Mesenchymal stem cell (in vitro differentiated cells and primary cell): ENCODE data around the gene SYT2.
"Not testable (repeated sequence)": the region's sequence is repeated elsewhere in the genome, so short reads cannot be mapped to it uniquely, and the experiment has no call there.

ENCODE experiments used
- DNase-seq: peaks from one replicate; pipeline ENCODE4 v3.0.0-alpha.2; 2013
- H2AFZ ChIP-seq: one replicate; pipeline ENCODE4 v1.6.1; 2013; ENCODE audit warnings: low read depth, mild to moderate bottlenecking, control low read depth, inconsistent platforms, low read length, moderate library complexity
- H2AK5ac ChIP-seq: 2 replicates; pipeline ENCODE4 v1.6.1; 2013; ENCODE audit warnings: low read length, moderate library complexity, mild to moderate bottlenecking, inconsistent platforms; ENCODE audit not compliant: severe bottlenecking
- H2BK120ac ChIP-seq: one replicate; pipeline ENCODE4 v1.6.1; 2013; ENCODE audit warnings: low read depth, mild to moderate bottlenecking, inconsistent platforms, low read length, moderate library complexity
- H2BK12ac ChIP-seq, 2 experiments: one replicate each; pipeline ENCODE4 v1.6.1; 2013; ENCODE audit warnings: inconsistent platforms in 2 of 2, low read length in 2 of 2, mild to moderate bottlenecking in 2 of 2, moderate library complexity in 2 of 2, control low read depth in 1 of 2
- H2BK15ac ChIP-seq: one replicate; pipeline ENCODE4 v1.6.1; 2013; ENCODE audit warnings: mild to moderate bottlenecking, low read depth, inconsistent platforms; ENCODE audit not compliant: poor library complexity, severe bottlenecking
- H2BK5ac ChIP-seq: 2 replicates; pipeline ENCODE4 v1.6.1; 2013; ENCODE audit warnings: low read depth, mild to moderate bottlenecking, low read length, control low read depth, inconsistent platforms; ENCODE audit not compliant: poor library complexity, severe bottlenecking
- H3K14ac ChIP-seq, 2 experiments: one replicate each; pipeline ENCODE4 v1.6.1; 2013; ENCODE audit warnings: inconsistent platforms in 2 of 2, low read length in 2 of 2, control low read depth in 1 of 2, mild to moderate bottlenecking in 1 of 2, moderate library complexity in 1 of 2
- H3K18ac ChIP-seq, 2 experiments: one replicate each; pipeline ENCODE4 v1.6.1; 2013; ENCODE audit warnings: inconsistent platforms in 2 of 2, low read length in 2 of 2, control low read depth in 1 of 2, low read depth in 1 of 2, mild to moderate bottlenecking in 1 of 2
- H3K23ac ChIP-seq, 2 experiments: one replicate each; pipeline ENCODE4 v1.6.1; 2013; ENCODE audit warnings: inconsistent platforms in 2 of 2, low read length in 2 of 2, mild to moderate bottlenecking in 2 of 2, moderate library complexity in 2 of 2, control low read depth in 1 of 2
- H3K27ac ChIP-seq: 2 replicates; pipeline ENCODE4 v1.5.1; 2013; ENCODE audit warnings: mild to moderate bottlenecking, moderate library complexity, low read length, control low read depth, inconsistent platforms; ENCODE audit not compliant: poor library complexity, severe bottlenecking
- H3K27me3 ChIP-seq, 2 experiments: 2 replicates each; pipeline versions ENCODE4 v1.6.1 to v1.7.0; 2013; ENCODE audit warnings: low read length in 2 of 2, mild to moderate bottlenecking in 2 of 2, moderate library complexity in 2 of 2, control low read depth in 1 of 2, inconsistent platforms in 1 of 2; ENCODE audit not compliant: control insufficient read depth in 1 of 2, insufficient read depth in 1 of 2
- H3K36me3 ChIP-seq, 2 experiments: 2 replicates each; pipeline versions ENCODE4 v1.6.1 to v1.7.0; 2013; ENCODE audit warnings: low read length in 2 of 2, control low read depth in 1 of 2, inconsistent platforms in 1 of 2, low read depth in 1 of 2, mild to moderate bottlenecking in 1 of 2; ENCODE audit not compliant: insufficient read depth in 2 of 2, control insufficient read depth in 1 of 2
- H3K4ac ChIP-seq, 2 experiments: one replicate each; pipeline ENCODE4 v1.6.1; 2013; ENCODE audit warnings: inconsistent platforms in 2 of 2, low read length in 2 of 2, mild to moderate bottlenecking in 2 of 2, moderate library complexity in 2 of 2, control low read depth in 1 of 2, low read depth in 1 of 2
- H3K4me1 ChIP-seq: 2 replicates; pipeline ENCODE4 v1.6.1; 2013; ENCODE audit warnings: low read depth, low read length, control low read depth; ENCODE audit not compliant: control insufficient read depth, insufficient read depth
- H3K4me2 ChIP-seq: 2 replicates; pipeline ENCODE4 v1.6.1; 2013; ENCODE audit warnings: low read length, mild to moderate bottlenecking, inconsistent platforms; ENCODE audit not compliant: poor library complexity, severe bottlenecking
- H3K4me3 ChIP-seq, 2 experiments: 2 replicates each; pipeline versions ENCODE4 v1.5.1 to v1.7.0; 2013; ENCODE audit warnings: low read length in 2 of 2, mild to moderate bottlenecking in 2 of 2, control low read depth in 1 of 2, low read depth in 1 of 2; ENCODE audit not compliant: insufficient read depth in 1 of 2
- H3K79me1 ChIP-seq: replicated peaks from 2 replicates; pipeline ENCODE4 v1.6.1; 2013; ENCODE audit warnings: mild to moderate bottlenecking, control low read depth, low read length, inconsistent platforms; ENCODE audit not compliant: poor library complexity, severe bottlenecking
- H3K9ac ChIP-seq: 2 replicates; pipeline ENCODE4 v1.7.0; 2013; ENCODE audit warnings: mild to moderate bottlenecking, low read length, moderate library complexity
- H3K9me3 ChIP-seq: 2 replicates; pipeline ENCODE4 v1.7.0; 2013; ENCODE audit warnings: mild to moderate bottlenecking, low read length; ENCODE audit not compliant: control insufficient read depth
- H4K8ac ChIP-seq: one replicate; pipeline ENCODE4 v1.6.1; 2013; ENCODE audit warnings: inconsistent platforms, mild to moderate bottlenecking, low read length, moderate library complexity
- H4K91ac ChIP-seq: one replicate; pipeline ENCODE4 v1.6.1; 2013; ENCODE audit warnings: mild to moderate bottlenecking, low read length, inconsistent platforms
- WGBS: methylation state at CpG from one replicate; pipeline ENCODE4 v1.1.7; 2013; ENCODE audit warnings: mixed read lengths; 5-methylcytosine and 5-hydroxymethylcytosine counted together

SYT2 gene

GRCh38 chr1:202628646-202629215 is 81.5 kb downstream of the SYT2 start:
- Histone ChIP-seq H3K36me3 (no peaks in the 10 kb centered on the region), H2AK5ac (no peak overlapping the region), H3K23ac (no peak overlapping the region), H3K79me1 (no peaks in the 10 kb centered on the region), H4K91ac (no peak overlapping the region), H4K8ac (no peak overlapping the region), H2BK120ac (no peak overlapping the region), H2BK12ac (no peak overlapping the region), H3K27me3 (peaks cover 18 to 58% of the 10 kb centered on the region in 2 experiments), H3K27ac (no peak overlapping the region), H3K9me3 (no peaks in the 10 kb centered on the region), H2AFZ (no peak overlapping the region), H3K14ac (no peak overlapping the region), H3K9ac (no peak overlapping the region), H2BK15ac (no peak overlapping the region), H2BK5ac (no peak overlapping the region), H3K4me1 (peaks cover 14% of the 10 kb centered on the region), H3K4ac (no peak overlapping the region), H3K18ac (no peak overlapping the region), H3K4me2 (no peak overlapping the region), H3K4me3 (no peak overlapping the region)
- no peak for DNase-seq
- 91% methylated on average over 7 of the region's 7 CpGs for WGBS

- no peak overlapping the region for H3K4me3 ChIP-seq
- no peak overlapping the region for H3K4me2 ChIP-seq
- no peak overlapping the region for H2BK15ac ChIP-seq
- no peak overlapping the region for H2AFZ ChIP-seq
- H2BK5ac ChIP-seq: no peak overlapping the region
- no peak overlapping the region for H3K27ac ChIP-seq
- no peak for DNase-seq
- no peak overlapping the region for H3K9ac ChIP-seq
- no peak overlapping the region for H2BK120ac ChIP-seq
- peak overlapping the region in 1 of 2 experiments; percentile 74 for H3K14ac ChIP-seq
- H3K27me3 ChIP-seq: peaks cover 18 to 52% of the 10 kb centered on the region in 2 experiments
- WGBS: 88% methylated on average over 10 of the region's 13 CpGs
- no peak overlapping the region for H2AK5ac ChIP-seq
- H3K18ac ChIP-seq: no peak overlapping the region
- no peak overlapping the region for H3K23ac ChIP-seq
- H3K79me1 ChIP-seq: no peaks in the 10 kb centered on the region
- no peaks in the 10 kb centered on the region for H3K36me3 ChIP-seq
- no peaks in the 10 kb centered on the region for H3K9me3 ChIP-seq
- no peak overlapping the region for H4K91ac ChIP-seq
- H2BK12ac ChIP-seq: no peak overlapping the region
- H4K8ac ChIP-seq: no peak overlapping the region
- peaks cover 20% of the 10 kb centered on the region for H3K4me1 ChIP-seq
- H3K4ac ChIP-seq: no peak overlapping the region
Measured at GRCh38 chr1:202627841-202628565, 82.3 kb downstream of the SYT2 start.

- 32% methylated on average over 7 of the region's 7 CpGs for whole genome bisulfite sequencing
- H4K8ac ChIP-seq: peak overlapping the region; percentile 20
- peak overlapping the region in 1 of 2 experiments; percentile 31 for H2BK12ac ChIP-seq
- H2AFZ ChIP-seq, H2BK5ac ChIP-seq, H3K4me3 ChIP-seq, H2AK5ac ChIP-seq, H4K91ac ChIP-seq, H2BK15ac ChIP-seq, H3K27ac ChIP-seq, H3K4me2 ChIP-seq, H3K79me1 ChIP-seq, H2BK120ac ChIP-seq, H3K23ac ChIP-seq, H3K14ac ChIP-seq, H3K9ac ChIP-seq, H3K36me3 ChIP-seq, H3K18ac ChIP-seq, H3K4ac ChIP-seq, H3K9me3 ChIP-seq: not testable (repeated sequence)
- peaks cover 18 to 58% of the 10 kb centered on the region in 2 experiments for H3K27me3 ChIP-seq
- DNase-seq: peak; percentile 75
- H3K4me1 ChIP-seq: peaks cover 25% of the 10 kb centered on the region
Measured at GRCh38 chr1:202627036-202627435, 83.2 kb downstream of the SYT2 start.

GRCh38 chr1:202625416-202626360 is 84.6 kb downstream of the SYT2 start:
- Histone ChIP-seq H3K9me3 (no peaks in the 10 kb centered on the region), H3K4me3 (no peak overlapping the region), H3K27me3 (peaks cover 10 to 59% of the 10 kb centered on the region in 2 experiments), H3K27ac (no peak overlapping the region), H2BK5ac (no peak overlapping the region), H2BK120ac (no peak overlapping the region), H3K79me1 (no peaks in the 10 kb centered on the region), H3K4ac (no peak overlapping the region), H3K14ac (peak overlapping the region in 1 of 2 experiments; percentile 22), H3K4me1 (peaks cover 25% of the 10 kb centered on the region), H3K9ac (no peak overlapping the region), H2BK12ac (no peak overlapping the region), H2AFZ (no peak overlapping the region), H3K23ac (no peak overlapping the region), H4K91ac (no peak overlapping the region), H4K8ac (no peak overlapping the region), H2AK5ac (no peak overlapping the region), H3K36me3 (no peaks in the 10 kb centered on the region), H3K4me2 (no peak overlapping the region), H2BK15ac (no peak overlapping the region), H3K18ac (peak overlapping the region in 1 of 2 experiments; percentile 21)
- WGBS: 72% methylated on average over 13 of the region's 28 CpGs
- peak; percentile 73 for DNase-seq
